K562 (cell line): Measurements from ENCODE around the gene CLPSL2. TPM values are rescaled to one million over a fixed set of nuclear protein-coding genes. Genes with fewer than 3 reads are reported as not detected.

ENCODE experiments used
- ATF1 ChIP-seq, 2 experiments: fragments of 450-650 bp in 1 of 2; IDR thresholded peaks; 2 replicates each; pipeline ENCODE4 v1.6.1; 2016; ENCODE audit warnings: missing compliant biosample characterization in 1 of 2, missing genetic modification characterization in 1 of 2
- EHMT2 ChIP-seq: fragments of 450-650 bp; IDR thresholded peaks from 2 replicates; pipeline ENCODE4 v1.6.1; 2018; ENCODE audit warnings: antibody characterized with exemption
- ELF1 ChIP-seq: fragments of 200-800 bp; sonication (Bioruptor generic); IDR thresholded peaks from 2 replicates; pipeline ENCODE4 v1.6.1; 2016; ENCODE audit warnings: missing genetic modification characterization, missing compliant biosample characterization
- FOSL1 ChIP-seq: fragments of 200-800 bp; sonication (Bioruptor generic); conservative IDR thresholded peaks from 2 replicates; pipeline ENCODE4 v1.6.1; 2016; ENCODE audit warnings: missing genetic modification characterization, missing compliant biosample characterization
- FOXM1 ChIP-seq, 2 experiments: fragments of 450-650 bp in 1 of 2; sonication (generic) in 1 of 2; formaldehyde crosslinking in 1 of 2; IDR thresholded peaks; 2 replicates each; pipeline versions ENCODE4 v1.6.1 to v1.9.0; 2017 to 2022; ENCODE audit warnings: low read depth in 2 of 2, mild to moderate bottlenecking in 2 of 2, missing genetic modification reagents in 1 of 2, moderate library complexity in 1 of 2
- JUND ChIP-seq, 2 experiments: IDR thresholded peaks; 2 replicates in 1 of 2; 3 replicates in 1 of 2; pipeline ENCODE4 v1.6.1; 2011; ENCODE audit warnings: borderline replicate concordance in 2 of 2, low read depth in 2 of 2, low read length in 2 of 2, improper control_type of control experiment in 1 of 2, missing biosample characterization in 1 of 2, missing genetic modification characterization in 1 of 2, missing genetic modification reagents in 1 of 2
- NR2C1 ChIP-seq, 2 experiments: fragments of 450-650 bp; IDR thresholded peaks; 2 replicates each; pipeline ENCODE4 v1.6.1; 2017; ENCODE audit warnings: mild to moderate bottlenecking in 2 of 2, antibody characterized with exemption in 1 of 2, inconsistent platforms in 1 of 2, missing compliant biosample characterization in 1 of 2, missing genetic modification characterization in 1 of 2
- ZNF133 ChIP-seq: fragments of 250-450 bp; sonication (Bioruptor Pico); IDR thresholded peaks from 2 replicates; pipeline ENCODE4 v1.4.0; 2020; ENCODE audit warnings: mild to moderate bottlenecking
- polyA plus RNA-seq, 8 experiments: library from polyadenylated mRNA; depleted of rRNA in 4 of 8; stranded (reverse) in 5 of 8; unstranded in 3 of 8; fragments of >200 nt; fragmentation: Nextera tagmentation in 2 of 8; fragmentation: Illumina TruSeq in 1 of 8; extraction: Ambion mirVana in 2 of 8; extraction: Trizol in 1 of 8; gene quantifications; 2 replicates each; pipeline versions ENCODE4 v1.2.1 to v1.2.3, GENCODE V29; 2011 to 2014; ENCODE audit warnings: inconsistent platforms in 1 of 8, missing spikeins in 1 of 8
- total RNA-seq, 7 experiments: library from RNA; depleted of rRNA in 6 of 7; stranded (reverse); fragments of >200 nt in 6 of 7; fragmentation: Illumina TruSeq in 2 of 7; extraction: Trizol in 2 of 7; gene quantifications; 2 replicates each; pipeline versions ENCODE4 v1.2.1 to v1.2.3, GENCODE V29; 2011 to 2021; ENCODE audit warnings: low replicate concordance in 1 of 7
- TF ChIP-seq, protein P1 (sequence below), 2 experiments: fragments of 450-650 bp in 1 of 2; sonication (generic) in 1 of 2; formaldehyde crosslinking in 1 of 2; IDR thresholded peaks in 1 of 2; conservative IDR thresholded peaks in 1 of 2; 2 replicates each; pipeline versions ENCODE4 v1.6.1 to v1.8.1; 2016 to 2023; ENCODE audit warnings: mild to moderate bottlenecking in 2 of 2, moderate library complexity in 2 of 2, inconsistent platforms in 1 of 2, missing genetic modification reagents in 1 of 2
- TF ChIP-seq, protein P2 (sequence below): fragments of 200-800 bp; sonication (Bioruptor generic); IDR thresholded peaks from 2 replicates; pipeline ENCODE4 v1.6.1; 2017; ENCODE audit warnings: missing genetic modification characterization, missing compliant biosample characterization

CLPSL2 gene
- total and polyA plus RNA-seq, 9 of the 15 experiments (the other 6 are each of a cell fraction or from before 2014, with no cell fraction given): not detected

DNA sequence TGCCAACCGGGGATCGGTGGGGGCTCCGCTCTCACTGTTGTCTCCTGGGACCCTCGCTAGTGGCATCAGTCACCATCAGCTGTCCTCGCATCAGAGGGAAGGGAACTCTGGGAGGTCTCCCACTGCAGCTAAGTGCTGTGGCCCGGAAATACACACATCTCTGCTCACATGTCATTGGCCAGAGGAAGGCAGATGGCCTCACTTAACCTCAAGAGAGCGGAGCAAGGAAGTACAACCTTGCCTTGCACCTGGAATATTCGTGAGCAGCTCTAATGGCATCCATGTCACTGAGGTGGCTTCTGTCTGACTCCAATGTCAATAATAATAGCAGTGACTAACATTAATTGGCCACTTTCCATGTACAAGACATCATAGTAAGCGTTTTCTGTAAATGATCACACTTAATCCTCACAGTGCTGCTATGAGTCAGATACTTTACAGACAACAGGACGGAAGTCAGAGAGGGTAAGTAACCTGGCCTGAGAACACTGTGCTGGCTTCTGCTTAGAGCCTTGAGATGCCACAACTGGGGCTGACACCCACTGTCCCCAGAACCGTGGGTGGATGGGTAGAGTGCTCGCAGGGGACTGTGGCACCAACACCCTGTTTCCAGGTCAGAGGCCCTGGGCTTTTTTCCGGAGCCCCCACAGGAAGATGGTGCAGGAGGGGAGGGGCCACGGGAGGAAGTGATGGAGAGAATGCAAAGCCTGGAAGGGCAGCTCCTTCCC lies 34.7 kb downstream of the CLPSL2 start (continued):
- TF ChIP-seq, protein P1, sequence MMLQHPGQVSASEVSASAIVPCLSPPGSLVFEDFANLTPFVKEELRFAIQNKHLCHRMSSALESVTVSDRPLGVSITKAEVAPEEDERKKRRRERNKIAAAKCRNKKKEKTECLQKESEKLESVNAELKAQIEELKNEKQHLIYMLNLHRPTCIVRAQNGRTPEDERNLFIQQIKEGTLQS (IDR thresholded peaks at IDR 0.05): peak; percentile 29; the same call in 1 of the 2 replicates
- TF ChIP-seq, protein P1 (CRISPR knock-in tag; conservative IDR thresholded peaks at IDR 0.05): no peak
- TF ChIP-seq FOXM1 (IDR thresholded peaks at IDR 0.05; ENCODE audit: low read depth): no peak
- TF ChIP-seq FOXM1 (CRISPR knock-in tag; IDR thresholded peaks at IDR 0.05; ENCODE audit: low read depth): no peak
- peak; percentile 64 for TF ChIP-seq NR2C1 (IDR thresholded peaks at IDR 0.05)
- TF ChIP-seq NR2C1 (tag; IDR thresholded peaks at IDR 0.05): peak; percentile 59
- TF ChIP-seq ZNF133 (CRISPR knock-in tag): no peak
- no peak for TF ChIP-seq ATF1 (CRISPR knock-in tag; IDR thresholded peaks at IDR 0.05)
- 0 out of 2 replicates have a peak, but pooled peaks have one; percentile 14 for TF ChIP-seq ATF1 (tag; IDR thresholded peaks at IDR 0.05)
- TF ChIP-seq ELF1: peak; percentile 23; the same call in 1 of the 2 replicates
- TF ChIP-seq EHMT2: 0 out of 2 replicates have a peak, but pooled peaks have one; percentile 21
- no peak for TF ChIP-seq JUND (IDR thresholded peaks at IDR 0.05; ENCODE audit: borderline replicate concordance, low read depth, low read length)
- TF ChIP-seq JUND (tag; IDR thresholded peaks at IDR 0.05; ENCODE audit: borderline replicate concordance, low read depth, low read length): peak; percentile 45; the same call in 1 of the 3 replicates
- TF ChIP-seq FOSL1 (tag): peak; percentile 56
- TF ChIP-seq, protein P2, sequence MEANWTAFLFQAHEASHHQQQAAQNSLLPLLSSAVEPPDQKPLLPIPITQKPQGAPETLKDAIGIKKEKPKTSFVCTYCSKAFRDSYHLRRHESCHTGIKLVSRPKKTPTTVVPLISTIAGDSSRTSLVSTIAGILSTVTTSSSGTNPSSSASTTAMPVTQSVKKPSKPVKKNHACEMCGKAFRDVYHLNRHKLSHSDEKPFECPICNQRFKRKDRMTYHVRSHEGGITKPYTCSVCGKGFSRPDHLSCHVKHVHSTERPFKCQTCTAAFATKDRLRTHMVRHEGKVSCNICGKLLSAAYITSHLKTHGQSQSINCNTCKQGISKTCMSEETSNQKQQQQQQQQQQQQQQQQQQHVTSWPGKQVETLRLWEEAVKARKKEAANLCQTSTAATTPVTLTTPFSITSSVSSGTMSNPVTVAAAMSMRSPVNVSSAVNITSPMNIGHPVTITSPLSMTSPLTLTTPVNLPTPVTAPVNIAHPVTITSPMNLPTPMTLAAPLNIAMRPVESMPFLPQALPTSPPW (CRISPR knock-in tag): no peak
- TF ChIP-seq, all 486 proteins: peak for 11
